HL-60 (cell line): ENCODE measurements around the gene SCN3A.

Experiments
- CTCF ChIP-seq: IDR thresholded peaks from one replicate; pipeline ENCODE4 v1.5.1; 2011; ENCODE audit warnings: low read length, control low read depth, inconsistent platforms; ENCODE audit not compliant: insufficient read depth
- POLR2AphosphoS5 ChIP-seq: IDR thresholded peaks from 2 replicates; pipeline ENCODE4 v1.6.1; 2012; ENCODE audit warnings: low read depth
- REST ChIP-seq: IDR thresholded peaks from 2 replicates; pipeline ENCODE4 v1.6.1; 2012; ENCODE audit warnings: low read depth; ENCODE audit not compliant: insufficient replicate concordance

- TF ChIP-seq CTCF = no peak
- TF ChIP-seq REST = no peak
- TF ChIP-seq POLR2AphosphoS5 = no peak
These were observed 136.0 kb downstream of the SCN3A start for GRCh38 chr2:165067643-165068486.
